Transverse colon (tissue), 4 donors: ENCODE data around the gene METTL8. TPM values are rescaled to one million over a fixed set of nuclear protein-coding genes. Genes with fewer than 3 reads are reported as not detected.
"Not testable (repeated sequence)": the region's sequence is repeated elsewhere in the genome, so short reads cannot be mapped to it uniquely, and the experiment has no call there.

Source experiments
- DNase-seq: peaks from one replicate; pipeline ENCODE4 v3.0.0-alpha.2; 2019
- H3K27ac ChIP-seq, 4 donors: fragments of 200-600 bp; sonication (generic); 2 replicates each; pipeline ENCODE4 v1.5.1; 2016 to 2018; ENCODE audit warnings: inconsistent platforms in 4 of 4
- H3K27me3 ChIP-seq: fragments of 200-600 bp; sonication (generic); 2 replicates; pipeline ENCODE4 v1.5.1; 2017; ENCODE audit warnings: inconsistent platforms
- H3K36me3 ChIP-seq, 4 donors: fragments of 200-600 bp; sonication (generic); 2 replicates each; pipeline ENCODE4 v1.5.1; 2017 to 2019; ENCODE audit warnings: inconsistent platforms in 4 of 4
- H3K4me1 ChIP-seq, 4 donors: fragments of 200-600 bp; sonication (generic); 2 replicates each; pipeline ENCODE4 v1.5.1; 2017 to 2020; ENCODE audit warnings: inconsistent platforms in 4 of 4
- H3K4me3 ChIP-seq, 4 donors: fragments of 200-600 bp; sonication (generic); 1 replicate in 1 of 4; 2 replicates in 3 of 4; pipeline versions ENCODE4 v1.5.1 to v1.6.1; 2017 to 2019; ENCODE audit warnings: inconsistent platforms in 4 of 4
- H3K9me3 ChIP-seq, 2 donors: fragments of 200-600 bp; sonication (generic); 2 replicates each; pipeline ENCODE4 v1.5.1; 2017 to 2019; ENCODE audit warnings: inconsistent platforms in 2 of 2
- EP300 ChIP-seq: sonication (generic); formaldehyde crosslinking; IDR thresholded peaks from one replicate; pipeline ENCODE4 v1.6.1; 2017; ENCODE audit warnings: antibody characterized with exemption, low read depth
- POLR2A ChIP-seq: fragments of 450-650 bp; IDR thresholded peaks from one replicate; pipeline ENCODE4 v1.6.1; 2016; ENCODE audit warnings: antibody characterized with exemption, mild to moderate bottlenecking, moderate library complexity
- POLR2AphosphoS5 ChIP-seq, 3 donors: sonication (generic); formaldehyde crosslinking; IDR thresholded peaks; one replicate each; pipeline ENCODE4 v1.6.1; 2016; ENCODE audit warnings: antibody characterized with exemption in 3 of 3
- WGBS, 2 donors: methylation state at CpG; one replicate each; pipeline ENCODE4 v1.1.5; 2018; ENCODE audit warnings: low coverage in 1 of 2; 5-methylcytosine and 5-hydroxymethylcytosine counted together
- in situ Hi-C, 4 donors: fragments of 200-750 bp; cut with MboI; loops; one replicate each; pipeline versions ENCODE4 v1.15.0 to v1.15.1; 2017; ENCODE audit warnings: low sequenced_read_pairs in 3 of 4, low pct_ligation_motif_present in 1 of 4, low pct_unique_long_range_greater_than_20kb in 1 of 4
- intact Hi-C: fragments of 100-400 bp; cut with DNase I; formaldehyde crosslinking; loops from one replicate; pipeline ENCODE4 v1.15.1; 2023; ENCODE audit warnings: low total_unique reads
- total RNA-seq, 4 donors: library from RNA; depleted of rRNA; stranded (reverse); fragments of >200 nt; gene quantifications; one replicate each; pipeline ENCODE4 v1.1.0, GENCODE V29; 2016
- TF ChIP-seq, protein P1 (sequence below), 5 experiments: fragments of 200-600 bp in 3 of 5; fragments of 450-650 bp in 2 of 5; sonication (generic) in 3 of 5; IDR thresholded peaks; 1 replicate in 2 of 5; 2 replicates in 3 of 5; pipeline ENCODE4 v1.5.1; 2016 to 2017; ENCODE audit warnings: antibody characterized with exemption in 5 of 5, inconsistent platforms in 3 of 5, mild to moderate bottlenecking in 2 of 5, moderate library complexity in 1 of 5

The METTL8 gene
- total RNA-seq, 4 donors from 2014 or later: 6.7 to 64.5 (median 22.1) TPM

DNA sequence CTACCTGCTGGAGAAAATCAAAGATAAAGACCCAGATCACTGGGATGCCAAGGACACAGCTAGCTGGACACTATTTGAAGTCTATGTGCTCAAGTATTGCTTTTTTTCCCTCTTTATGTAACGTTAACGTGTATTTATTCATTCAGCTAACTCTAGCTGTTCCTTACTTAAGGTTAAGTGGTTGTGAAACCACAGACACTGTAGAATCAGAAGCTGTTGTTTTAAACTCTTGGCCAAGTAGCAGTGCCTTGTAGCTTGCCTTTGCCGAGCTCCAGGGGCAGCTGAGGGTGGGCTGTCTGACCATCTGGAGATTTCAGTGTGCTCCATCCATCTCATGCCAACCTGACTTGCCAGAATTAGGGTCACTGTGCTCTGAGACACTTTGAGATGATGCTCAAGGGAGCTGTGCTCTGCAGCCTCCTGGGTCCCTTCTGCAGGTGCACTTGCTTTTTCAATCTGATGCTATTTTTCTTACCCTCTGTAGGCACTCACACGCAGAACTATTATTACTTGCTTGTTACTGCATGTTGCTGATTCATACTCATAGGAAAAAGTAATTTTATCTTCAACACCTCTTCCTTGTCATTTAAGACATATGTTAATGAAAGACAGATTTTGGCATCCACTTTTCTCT is 116.2 kb downstream of the METTL8 start:
- WGBS, 2 donors: 62 to 75% methylated on average over 3 to 4 of the region's 4 CpGs
- Histone ChIP-seq H3K9me3 (no peaks in the 10 kb centered on the region), H3K27me3 (no peaks in the 10 kb centered on the region), H3K4me1 (peaks cover 0 to 17% (median 7%) of the 10 kb centered on the region in 4 donors), H3K36me3 (no peaks in the 10 kb centered on the region), H3K4me3 (no peak overlapping the region), H3K27ac (peak overlapping the region in 2 of 4 donors; percentile 1 to 22)
- TF ChIP-seq POLR2AphosphoS5 (IDR thresholded peaks at IDR 0.05) (no peak), POLR2A (no peak), EP300 (no peak)
- TF ChIP-seq, protein P1, sequence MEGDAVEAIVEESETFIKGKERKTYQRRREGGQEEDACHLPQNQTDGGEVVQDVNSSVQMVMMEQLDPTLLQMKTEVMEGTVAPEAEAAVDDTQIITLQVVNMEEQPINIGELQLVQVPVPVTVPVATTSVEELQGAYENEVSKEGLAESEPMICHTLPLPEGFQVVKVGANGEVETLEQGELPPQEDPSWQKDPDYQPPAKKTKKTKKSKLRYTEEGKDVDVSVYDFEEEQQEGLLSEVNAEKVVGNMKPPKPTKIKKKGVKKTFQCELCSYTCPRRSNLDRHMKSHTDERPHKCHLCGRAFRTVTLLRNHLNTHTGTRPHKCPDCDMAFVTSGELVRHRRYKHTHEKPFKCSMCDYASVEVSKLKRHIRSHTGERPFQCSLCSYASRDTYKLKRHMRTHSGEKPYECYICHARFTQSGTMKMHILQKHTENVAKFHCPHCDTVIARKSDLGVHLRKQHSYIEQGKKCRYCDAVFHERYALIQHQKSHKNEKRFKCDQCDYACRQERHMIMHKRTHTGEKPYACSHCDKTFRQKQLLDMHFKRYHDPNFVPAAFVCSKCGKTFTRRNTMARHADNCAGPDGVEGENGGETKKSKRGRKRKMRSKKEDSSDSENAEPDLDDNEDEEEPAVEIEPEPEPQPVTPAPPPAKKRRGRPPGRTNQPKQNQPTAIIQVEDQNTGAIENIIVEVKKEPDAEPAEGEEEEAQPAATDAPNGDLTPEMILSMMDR (IDR thresholded peaks at IDR 0.05): no peak
- DNase-seq: no peak
- in situ Hi-C loops (no loop called here), intact Hi-C loops (no loop called here)

DNA sequence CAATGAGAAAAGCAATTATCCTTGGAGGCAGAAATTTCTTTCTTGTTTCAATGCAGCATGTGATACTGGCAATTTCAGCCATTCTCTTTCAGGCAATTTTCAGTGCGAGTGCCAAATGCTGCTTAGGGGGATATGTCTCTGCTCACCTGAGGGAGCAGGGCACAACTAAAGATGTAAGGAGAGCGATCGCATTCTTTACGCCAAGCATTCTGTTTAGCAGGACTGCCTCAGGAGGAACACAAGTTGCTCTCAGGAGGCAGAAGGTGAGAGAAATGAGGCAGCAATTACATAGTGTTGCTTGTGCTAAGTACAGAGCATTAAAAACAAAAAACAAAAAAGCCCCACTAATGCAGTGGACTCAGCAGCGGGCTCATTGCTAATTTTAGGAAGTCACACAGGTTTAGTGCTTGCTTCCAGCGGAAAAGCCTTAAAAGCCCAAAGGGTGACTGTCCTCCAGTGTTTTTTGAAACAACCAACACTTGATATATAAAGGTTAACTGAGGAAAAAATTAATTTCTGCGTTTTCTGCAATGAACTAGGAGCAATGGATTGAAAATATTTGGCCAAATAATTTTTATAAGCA is 116.9 kb downstream of the METTL8 start:
- in situ Hi-C loops: no loop called here
- no peak for DNase-seq
- intact Hi-C loops: no loop called here
- no peak overlapping the region for H3K4me3 ChIP-seq
- TF ChIP-seq, protein P1 (IDR thresholded peaks at IDR 0.05): no peak
- TF ChIP-seq EP300 (no peak), POLR2A (no peak), POLR2AphosphoS5 (IDR thresholded peaks at IDR 0.05) (no peak)
- peaks cover 0 to 17% (median 7%) of the 10 kb centered on the region in 4 donors for H3K4me1 ChIP-seq
- H3K27ac ChIP-seq: no peak overlapping the region
- no peaks in the 10 kb centered on the region for H3K27me3 ChIP-seq
- no peaks in the 10 kb centered on the region for H3K36me3 ChIP-seq
- 89 to 94% methylated on average over 7 of the region's 7 CpGs for WGBS, 2 donors
- H3K9me3 ChIP-seq: peaks cover 0 to 5% of the 10 kb centered on the region in 2 donors

DNA sequence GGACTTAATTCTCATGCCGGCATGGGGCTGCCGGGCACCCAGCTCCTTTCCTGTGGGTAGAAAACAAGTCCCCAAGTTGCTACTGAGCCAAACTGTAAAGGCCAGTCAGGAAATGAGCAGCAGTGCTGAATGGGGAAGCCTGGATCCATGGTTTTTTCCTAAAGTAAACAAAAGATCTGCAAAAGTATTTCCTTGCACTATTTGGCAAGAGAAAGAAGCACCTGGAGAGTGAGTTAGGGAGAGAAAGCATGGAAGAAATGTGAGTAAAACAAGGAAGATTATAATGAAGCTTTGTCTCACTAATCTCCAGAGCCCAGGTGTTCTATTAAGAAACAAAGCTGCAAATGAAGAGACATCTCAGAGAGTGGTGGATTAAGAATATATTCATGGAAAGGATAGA is 117.6 kb downstream of the METTL8 start:
- WGBS, 2 donors: 11 to 22% methylated on average over 2 of the region's 2 CpGs
- intact Hi-C loops: no loop called here
- DNase-seq: no peak
- Histone ChIP-seq H3K9me3 (peaks cover 0 to 5% of the 10 kb centered on the region in 2 donors), H3K27me3 (no peaks in the 10 kb centered on the region), H3K4me1 (peaks cover 0 to 17% (median 7%) of the 10 kb centered on the region in 4 donors), H3K27ac (peak overlapping the region in 1 of 4 donors; percentile 14), H3K4me3 (no peak overlapping the region), H3K36me3 (no peaks in the 10 kb centered on the region)
- TF ChIP-seq, protein P1 (IDR thresholded peaks at IDR 0.05): no peak
- no peak for TF ChIP-seq POLR2A
- no peak for TF ChIP-seq EP300
- TF ChIP-seq POLR2AphosphoS5 (IDR thresholded peaks at IDR 0.05): no peak
- in situ Hi-C loops: no loop called here

DNA sequence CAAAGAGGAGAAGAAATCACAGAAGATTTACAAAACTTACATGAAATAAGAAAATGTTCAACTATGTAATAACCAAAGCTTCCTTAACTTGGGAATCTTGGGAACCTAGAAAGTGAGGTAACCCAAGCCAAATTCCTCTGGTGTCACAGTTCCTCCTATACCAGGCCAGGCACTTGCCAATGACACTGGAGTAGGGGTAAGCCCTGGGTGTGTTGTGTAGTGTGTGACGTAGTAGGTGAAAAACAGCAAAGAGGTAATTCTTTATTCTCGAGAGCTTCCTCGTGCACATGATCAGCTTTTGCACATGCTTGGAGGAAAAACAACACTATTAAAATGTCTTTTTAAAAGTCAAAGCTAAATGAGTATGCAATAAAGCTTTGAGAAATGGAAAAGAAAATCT is 118.0 kb downstream of the METTL8 start:
- Histone ChIP-seq H3K4me3 (no peak overlapping the region), H3K9me3 (peaks cover 0 to 5% of the 10 kb centered on the region in 2 donors), H3K36me3 (no peaks in the 10 kb centered on the region), H3K4me1 (peaks cover 0 to 17% (median 7%) of the 10 kb centered on the region in 4 donors), H3K27ac (no peak overlapping the region), H3K27me3 (no peaks in the 10 kb centered on the region)
- TF ChIP-seq, protein P1 (IDR thresholded peaks at IDR 0.05): no peak
- TF ChIP-seq POLR2AphosphoS5 (IDR thresholded peaks at IDR 0.05) (no peak), EP300 (no peak), POLR2A (no peak)
- no peak for DNase-seq
- in situ Hi-C loops: no loop called here
- 56 to 63% methylated on average over 3 of the region's 3 CpGs for WGBS, 2 donors
- intact Hi-C loops: no loop called here

DNA sequence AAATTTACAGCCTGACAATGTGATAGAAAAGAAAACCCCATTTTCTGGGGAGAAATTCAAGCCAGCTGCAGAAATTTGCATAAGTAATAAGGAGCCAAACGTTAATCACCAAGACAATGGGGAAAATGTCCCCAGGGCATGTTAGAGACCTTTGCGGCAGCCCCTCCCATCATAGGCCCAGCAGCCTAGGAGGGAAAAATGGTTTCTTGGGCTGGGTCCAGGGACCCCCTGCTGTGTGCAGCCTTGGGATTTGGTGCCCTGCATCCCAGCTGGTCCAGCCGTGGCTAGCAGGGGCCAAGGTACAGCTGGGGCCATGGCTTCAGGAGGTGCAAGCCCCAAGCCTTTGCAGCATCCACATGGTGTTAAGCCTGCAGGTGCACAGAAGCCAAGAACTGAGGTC is 121.6 kb downstream of the METTL8 start:
- H3K27me3 ChIP-seq, H3K27ac ChIP-seq, in situ Hi-C loops, H3K4me3 ChIP-seq, intact Hi-C loops, H3K4me1 ChIP-seq, DNase-seq, H3K9me3 ChIP-seq, H3K36me3 ChIP-seq: not testable (repeated sequence)
- 95% methylated on average over 3 of the region's 3 CpGs; no CpG with 5 or more reads in 1 of the 2 donors for WGBS, 2 donors

DNA sequence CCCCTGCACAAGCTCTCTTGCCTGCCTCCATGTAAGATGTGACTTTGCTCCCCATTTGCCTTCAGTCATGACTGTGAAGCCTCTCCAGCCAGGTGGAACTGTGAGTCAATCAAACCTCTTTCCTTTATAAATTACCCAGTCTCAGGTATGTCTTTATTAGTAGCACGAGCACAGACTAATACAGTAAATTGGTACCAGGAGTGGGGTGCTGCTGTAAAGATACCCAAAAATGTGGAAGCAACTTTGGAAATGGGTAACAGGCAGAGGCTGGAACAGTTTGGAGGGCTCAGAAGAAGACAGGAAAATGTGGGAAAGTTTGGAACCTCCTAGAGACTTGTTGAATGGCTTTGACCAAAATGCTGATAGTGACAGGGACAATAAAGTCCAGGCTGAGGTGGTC is 122.2 kb downstream of the METTL8 start:
- H3K27me3 ChIP-seq, H3K36me3 ChIP-seq, in situ Hi-C loops, intact Hi-C loops, H3K27ac ChIP-seq, H3K4me3 ChIP-seq, H3K4me1 ChIP-seq, H3K9me3 ChIP-seq, DNase-seq: not testable (repeated sequence)
- WGBS, 2 donors: 100% methylated on average over 1 of the region's 1 CpG; no CpG with 5 or more reads in 1 of the 2 donors
